ENCODE measurements around the gene ACAA2. TPM values are rescaled to one million over a fixed set of nuclear protein-coding genes. Genes with fewer than 3 reads are reported as not detected.
A peak's percentile ranks its signal among the peaks of the same experiment; 100 is the strongest.

The ACAA2 gene
- total and polyA plus RNA-seq, 4 donors = 55.6 to 1,315 (median 646) TPM

- Histone ChIP-seq H3K27ac (ENCODE audit: low read depth in 1 of 2, low read length in 2 of 2) (peak overlapping the region in 1 of 2 donors; percentile 88), H3K27me3 (ENCODE audit: control insufficient read depth in 4 of 4, insufficient read depth in 4 of 4, low read length in 3 of 4) (no peaks in the 10 kb centered on the region), H3K4me1 (ENCODE audit: control insufficient read depth in 4 of 4, insufficient read depth in 4 of 4, low read length in 3 of 4) (peaks cover 7 to 54% (median 25%) of the 10 kb centered on the region in 4 donors), H3K4me3 (ENCODE audit: low read depth in 1 of 3, low read length in 3 of 3) (no peak overlapping the region), H3K9ac (ENCODE audit: low read depth in 1 of 2, low read length in 2 of 2) (no peak overlapping the region), H3K9me3 (ENCODE audit: control insufficient read depth in 4 of 4, low read length in 3 of 4) (no peaks in the 10 kb centered on the region), H3K36me3 (ENCODE audit: control insufficient read depth in 4 of 4, insufficient read depth in 3 of 4, low read depth in 1 of 4, low read length in 3 of 4) (peaks cover 0 to 1% (median 0%) of the 10 kb centered on the region in 4 donors)
- WGBS = 97% methylated on average over 8 of the region's 8 CpGs
- DNase-seq (ENCODE audit: low spot score) = no peak
- TF ChIP-seq GABPA (IDR thresholded peaks at IDR 0.05 in 1 of 2, conservative IDR thresholded peaks at IDR 0.05 in 1 of 2) (no peak), MAX (IDR thresholded peaks at IDR 0.05) (no peak), HNF4G (IDR thresholded peaks at IDR 0.05) (no peak), TAF1 (conservative IDR thresholded peaks at IDR 0.05) (no peak), EGR1 (IDR thresholded peaks at IDR 0.05; ENCODE audit: low read depth in 2 of 2) (no peak), SP1 (IDR thresholded peaks at IDR 0.05) (no peak)
These were observed 25.7 kb upstream of the ACAA2 start for GRCh38 chr18:49839012-49839411.

DNA sequence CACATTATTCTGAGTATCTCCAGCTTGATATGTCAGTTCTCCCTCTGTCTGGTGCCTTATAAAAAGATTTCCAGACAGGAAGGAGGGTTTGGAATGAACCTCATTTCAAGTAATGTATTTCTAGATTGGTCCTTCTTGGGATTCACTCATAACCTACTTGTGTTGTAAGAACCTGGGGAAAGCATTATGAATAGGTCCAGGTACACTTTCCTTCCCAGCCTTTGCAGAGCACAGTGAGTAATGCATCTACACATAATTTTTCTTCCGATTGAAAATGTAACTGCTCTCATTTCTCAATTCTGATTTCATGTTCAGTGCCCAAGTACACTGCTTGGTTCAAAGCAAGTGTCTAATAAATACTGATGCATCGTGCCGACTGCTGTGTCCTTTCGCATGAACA lies 25.0 kb upstream of the ACAA2 start:
- Histone ChIP-seq H3K9me3 (ENCODE audit: control insufficient read depth in 4 of 4, low read length in 3 of 4) (no peaks in the 10 kb centered on the region), H3K27ac (ENCODE audit: low read depth in 1 of 2, low read length in 2 of 2) (peak overlapping the region; percentile 82 to 88)
- 62% methylated on average over 4 of the region's 4 CpGs for WGBS

More for the DNA sequence above, 25.0 kb upstream of the ACAA2 start:
- Histone ChIP-seq H3K4me3 (ENCODE audit: low read depth in 1 of 3, low read length in 3 of 3) (no peak overlapping the region), H3K4me1 (ENCODE audit: control insufficient read depth in 4 of 4, insufficient read depth in 4 of 4, low read length in 3 of 4) (peaks cover 7 to 60% (median 30%) of the 10 kb centered on the region in 4 donors), H3K9ac (ENCODE audit: low read depth in 1 of 2, low read length in 2 of 2) (peak overlapping the region; percentile 28 to 30), H3K27me3 (ENCODE audit: control insufficient read depth in 4 of 4, insufficient read depth in 4 of 4, low read length in 3 of 4) (no peaks in the 10 kb centered on the region), H3K36me3 (ENCODE audit: control insufficient read depth in 4 of 4, insufficient read depth in 3 of 4, low read depth in 1 of 4, low read length in 3 of 4) (peaks cover 0 to 1% (median 0%) of the 10 kb centered on the region in 4 donors)
- no peak for DNase-seq (ENCODE audit: low spot score)
- no peak for TF ChIP-seq YY1 (IDR thresholded peaks at IDR 0.05)
- no peak for TF ChIP-seq FOXA2 (IDR thresholded peaks at IDR 0.05)
- no peak for TF ChIP-seq HNF4G (IDR thresholded peaks at IDR 0.05)
- TF ChIP-seq ATF3 (IDR thresholded peaks at IDR 0.05) = no peak
- no peak for TF ChIP-seq HNF4A (conservative IDR thresholded peaks at IDR 0.05)
- no peak for TF ChIP-seq SP1 (IDR thresholded peaks at IDR 0.05)
- no peak for TF ChIP-seq MAX (IDR thresholded peaks at IDR 0.05)
- TF ChIP-seq TAF1 (conservative IDR thresholded peaks at IDR 0.05) = no peak
- no peak for TF ChIP-seq RXRA (IDR thresholded peaks at IDR 0.05)
- TF ChIP-seq NR2F2 (IDR thresholded peaks at IDR 0.05) = no peak
- no peak for TF ChIP-seq GABPA (IDR thresholded peaks at IDR 0.05 in 1 of 2, conservative IDR thresholded peaks at IDR 0.05 in 1 of 2)
- no peak for TF ChIP-seq REST (IDR thresholded peaks at IDR 0.05)
- TF ChIP-seq ZBTB33 (IDR thresholded peaks at IDR 0.05) = no peak
- TF ChIP-seq RAD21 (IDR thresholded peaks at IDR 0.05) = no peak
- TF ChIP-seq, protein P1, sequence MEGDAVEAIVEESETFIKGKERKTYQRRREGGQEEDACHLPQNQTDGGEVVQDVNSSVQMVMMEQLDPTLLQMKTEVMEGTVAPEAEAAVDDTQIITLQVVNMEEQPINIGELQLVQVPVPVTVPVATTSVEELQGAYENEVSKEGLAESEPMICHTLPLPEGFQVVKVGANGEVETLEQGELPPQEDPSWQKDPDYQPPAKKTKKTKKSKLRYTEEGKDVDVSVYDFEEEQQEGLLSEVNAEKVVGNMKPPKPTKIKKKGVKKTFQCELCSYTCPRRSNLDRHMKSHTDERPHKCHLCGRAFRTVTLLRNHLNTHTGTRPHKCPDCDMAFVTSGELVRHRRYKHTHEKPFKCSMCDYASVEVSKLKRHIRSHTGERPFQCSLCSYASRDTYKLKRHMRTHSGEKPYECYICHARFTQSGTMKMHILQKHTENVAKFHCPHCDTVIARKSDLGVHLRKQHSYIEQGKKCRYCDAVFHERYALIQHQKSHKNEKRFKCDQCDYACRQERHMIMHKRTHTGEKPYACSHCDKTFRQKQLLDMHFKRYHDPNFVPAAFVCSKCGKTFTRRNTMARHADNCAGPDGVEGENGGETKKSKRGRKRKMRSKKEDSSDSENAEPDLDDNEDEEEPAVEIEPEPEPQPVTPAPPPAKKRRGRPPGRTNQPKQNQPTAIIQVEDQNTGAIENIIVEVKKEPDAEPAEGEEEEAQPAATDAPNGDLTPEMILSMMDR (IDR thresholded peaks at IDR 0.05; ENCODE audit: low read depth, low read length, missing input control) = no peak
- no peak for TF ChIP-seq JUND (IDR thresholded peaks at IDR 0.05)
- no peak for TF ChIP-seq EGR1 (IDR thresholded peaks at IDR 0.05; ENCODE audit: low read depth in 2 of 2)
- TF ChIP-seq FOXA1 (IDR thresholded peaks at IDR 0.05) = no peak
